Measurements from ENCODE around the gene DHX36.

Gene DHX36

GRCh38 chr3:154247806-154248415 lies 76.4 kb downstream of the DHX36 start:
- no peak overlapping the region for H3K27ac ChIP-seq (ENCODE audit: low read depth, low read length)
- TF ChIP-seq CTCF (IDR thresholded peaks at IDR 0.05; ENCODE audit: insufficient read depth, low read length, poor library complexity, severe bottlenecking) (no peak), EZH2phosphoT487 (conservative IDR thresholded peaks at IDR 0.05; ENCODE audit: low read length) (no peak)
- H3K79me2 ChIP-seq (ENCODE audit: insufficient read depth, low read length): no peaks in the 10 kb centered on the region
- no peaks in the 10 kb centered on the region for H3K9me3 ChIP-seq (ENCODE audit: insufficient read depth, low read length)
- H4K20me1 ChIP-seq (ENCODE audit: low read depth, low read length): no peaks in the 10 kb centered on the region
- no peaks in the 10 kb centered on the region; the same call in 1 of the 2 replicates for H3K36me3 ChIP-seq (ENCODE audit: low read length)
- no peak overlapping the region for H2AFZ ChIP-seq (ENCODE audit: low read depth, low read length, severe bottlenecking)
- H3K4me2 ChIP-seq (ENCODE audit: low read depth, low read length, poor library complexity, severe bottlenecking): no peak overlapping the region
- H3K9me2 ChIP-seq (replicated peaks; ENCODE audit: insufficient read depth, low read length): no peaks in the 10 kb centered on the region
- no peak overlapping the region for H3K9ac ChIP-seq (ENCODE audit: low read length)
- no peaks in the 10 kb centered on the region for H3K27me3 ChIP-seq (ENCODE audit: low read length)
- H3F3A ChIP-seq (ENCODE audit: insufficient read depth): no peaks in the 10 kb centered on the region
- H3K4me3 ChIP-seq (ENCODE audit: insufficient read depth, low read length, poor library complexity, severe bottlenecking): no peak overlapping the region

- Histone ChIP-seq H3K36me3 (ENCODE audit: low read length) (no peaks in the 10 kb centered on the region), H4K20me1 (ENCODE audit: low read depth, low read length) (no peaks in the 10 kb centered on the region), H3K9me2 (replicated peaks; ENCODE audit: insufficient read depth, low read length) (no peaks in the 10 kb centered on the region), H3K27ac (ENCODE audit: low read depth, low read length) (no peak overlapping the region), H3K4me3 (ENCODE audit: insufficient read depth, low read length, poor library complexity, severe bottlenecking) (no peak overlapping the region), H3K27me3 (ENCODE audit: low read length) (no peaks in the 10 kb centered on the region), H3K79me2 (ENCODE audit: insufficient read depth, low read length) (no peaks in the 10 kb centered on the region), H3F3A (ENCODE audit: insufficient read depth) (no peaks in the 10 kb centered on the region), H3K4me2 (ENCODE audit: low read depth, low read length, poor library complexity, severe bottlenecking) (no peak overlapping the region), H3K9me3 (ENCODE audit: insufficient read depth, low read length) (no peaks in the 10 kb centered on the region), H2AFZ (ENCODE audit: low read depth, low read length, severe bottlenecking) (no peak overlapping the region), H3K9ac (ENCODE audit: low read length) (no peak overlapping the region)
- TF ChIP-seq CTCF (IDR thresholded peaks at IDR 0.05; ENCODE audit: insufficient read depth, low read length, poor library complexity, severe bottlenecking): no peak
- TF ChIP-seq EZH2phosphoT487 (conservative IDR thresholded peaks at IDR 0.05; ENCODE audit: low read length): no peak
Measured at GRCh38 chr3:154244644-154245043, 79.6 kb downstream of the DHX36 start.

GRCh38 chr3:154243353-154243752 lies 80.9 kb downstream of the DHX36 start:
- Histone ChIP-seq H3K9me2 (replicated peaks; ENCODE audit: insufficient read depth, low read length) (no peaks in the 10 kb centered on the region), H3K27me3 (ENCODE audit: low read length) (no peaks in the 10 kb centered on the region), H3K79me2 (ENCODE audit: insufficient read depth, low read length) (no peaks in the 10 kb centered on the region), H3F3A (ENCODE audit: insufficient read depth) (no peaks in the 10 kb centered on the region), H3K4me3 (ENCODE audit: insufficient read depth, low read length, poor library complexity, severe bottlenecking) (no peak overlapping the region), H3K9ac (ENCODE audit: low read length) (no peak overlapping the region), H2AFZ (ENCODE audit: low read depth, low read length, severe bottlenecking) (no peak overlapping the region), H3K36me3 (ENCODE audit: low read length) (no peaks in the 10 kb centered on the region), H3K27ac (ENCODE audit: low read depth, low read length) (no peak overlapping the region), H4K20me1 (ENCODE audit: low read depth, low read length) (no peaks in the 10 kb centered on the region), H3K4me2 (ENCODE audit: low read depth, low read length, poor library complexity, severe bottlenecking) (no peak overlapping the region), H3K9me3 (ENCODE audit: insufficient read depth, low read length) (no peaks in the 10 kb centered on the region)
- TF ChIP-seq EZH2phosphoT487 (conservative IDR thresholded peaks at IDR 0.05; ENCODE audit: low read length): no peak
- no peak for TF ChIP-seq CTCF (IDR thresholded peaks at IDR 0.05; ENCODE audit: insufficient read depth, low read length, poor library complexity, severe bottlenecking)
